ENCODE measurements around the gene ZFPM1. TPM values are rescaled to one million over a fixed set of nuclear protein-coding genes. Genes with fewer than 3 reads are reported as not detected.
"Not testable (repeated sequence)": the region's sequence is repeated elsewhere in the genome, so short reads cannot be mapped to it uniquely, and the experiment has no call there.

The ZFPM1 gene
- total RNA-seq, 1 donor from 2014 or later = 6.8 TPM

DNA sequence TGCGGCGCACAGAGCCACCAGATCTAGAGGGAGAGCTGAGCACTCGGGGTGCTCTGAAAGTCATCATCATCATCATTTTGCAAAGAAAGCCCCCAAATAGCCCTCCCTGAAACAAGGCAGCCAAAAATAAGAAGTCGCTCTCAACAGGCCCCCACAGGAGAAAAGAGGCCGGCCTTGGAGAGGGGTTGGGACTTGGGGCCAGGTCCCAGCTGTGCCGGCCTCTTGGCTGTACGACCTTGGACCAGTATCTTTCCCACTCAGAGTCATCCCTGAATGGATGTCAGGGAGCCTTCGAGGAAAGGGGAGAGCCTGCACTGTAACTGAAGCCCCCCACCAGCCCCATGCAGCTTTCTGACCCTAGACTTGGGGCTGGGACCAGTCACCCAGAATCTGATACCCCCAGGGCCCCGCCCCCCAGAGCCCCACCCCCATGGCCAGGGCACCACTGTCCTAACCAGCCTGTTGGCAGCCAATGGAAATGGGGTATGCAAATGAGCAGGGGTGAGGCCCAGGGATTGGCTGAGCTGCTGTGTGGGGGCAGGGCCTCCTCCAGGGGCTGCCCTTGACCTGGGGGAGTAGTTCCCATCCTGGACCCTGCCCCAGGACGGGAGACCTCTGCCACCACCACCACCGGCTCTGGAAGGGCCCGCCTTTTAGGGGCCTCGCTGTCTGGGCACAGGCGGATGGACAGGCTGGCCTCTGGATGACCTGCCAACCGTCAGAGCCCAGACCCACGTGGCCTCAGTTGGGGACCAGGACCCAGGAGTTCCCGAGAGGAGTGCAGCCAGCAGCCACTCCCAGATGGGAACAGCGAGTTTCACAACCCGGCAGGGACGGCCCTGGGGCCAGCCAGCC lies 15.4 kb downstream of the ZFPM1 start:
- Mint-ChIP-seq H3K4me3 (ENCODE audit: unreplicated experiment) (no peak overlapping the region), H3K27me3 (ENCODE audit: unreplicated experiment) (no peaks in the 10 kb centered on the region)
- DNase-seq (ENCODE audit: low spot score) = peak; percentile 45

DNA sequence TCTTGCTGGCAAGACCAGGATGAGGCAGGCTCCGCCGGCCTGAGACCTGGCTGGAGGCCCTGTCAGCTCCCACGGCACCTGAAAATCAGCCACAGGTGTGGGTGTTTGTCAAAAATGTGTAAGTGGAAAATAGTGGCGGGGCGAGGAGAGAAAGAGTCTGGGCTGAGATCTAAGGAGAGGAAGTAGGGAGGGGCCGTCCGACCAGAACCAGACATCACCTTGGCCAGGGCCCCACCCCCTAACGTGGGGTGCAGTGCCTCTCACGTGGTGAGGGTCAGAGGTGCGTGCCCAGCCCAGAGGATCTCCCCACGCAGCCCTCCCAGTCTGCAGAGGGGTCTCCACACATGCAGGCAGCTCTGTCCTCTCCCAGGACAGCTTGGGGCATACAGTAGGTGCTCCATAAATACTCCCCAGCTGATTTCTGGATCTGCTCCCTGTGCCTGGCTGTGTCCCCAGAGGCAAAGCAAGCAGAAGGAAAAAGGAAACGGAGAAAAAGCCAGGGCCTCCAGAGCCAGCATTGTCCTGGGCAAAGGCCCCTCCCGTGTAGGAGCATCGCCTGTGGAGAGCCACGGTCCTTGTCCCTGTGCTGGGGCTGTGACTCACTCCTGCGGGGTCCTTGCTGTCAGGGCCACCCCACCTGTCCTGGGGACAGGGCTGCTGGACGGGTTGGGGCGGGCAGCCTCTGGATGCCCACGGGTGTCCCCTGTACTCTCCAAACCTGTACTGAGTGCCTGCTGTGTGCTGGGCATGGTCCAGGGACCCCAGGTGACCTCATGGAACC lies 16.7 kb downstream of the ZFPM1 start:
- H3K4me3 Mint-ChIP-seq (ENCODE audit: unreplicated experiment) = no peak overlapping the region
- TF ChIP-seq, protein P1, sequence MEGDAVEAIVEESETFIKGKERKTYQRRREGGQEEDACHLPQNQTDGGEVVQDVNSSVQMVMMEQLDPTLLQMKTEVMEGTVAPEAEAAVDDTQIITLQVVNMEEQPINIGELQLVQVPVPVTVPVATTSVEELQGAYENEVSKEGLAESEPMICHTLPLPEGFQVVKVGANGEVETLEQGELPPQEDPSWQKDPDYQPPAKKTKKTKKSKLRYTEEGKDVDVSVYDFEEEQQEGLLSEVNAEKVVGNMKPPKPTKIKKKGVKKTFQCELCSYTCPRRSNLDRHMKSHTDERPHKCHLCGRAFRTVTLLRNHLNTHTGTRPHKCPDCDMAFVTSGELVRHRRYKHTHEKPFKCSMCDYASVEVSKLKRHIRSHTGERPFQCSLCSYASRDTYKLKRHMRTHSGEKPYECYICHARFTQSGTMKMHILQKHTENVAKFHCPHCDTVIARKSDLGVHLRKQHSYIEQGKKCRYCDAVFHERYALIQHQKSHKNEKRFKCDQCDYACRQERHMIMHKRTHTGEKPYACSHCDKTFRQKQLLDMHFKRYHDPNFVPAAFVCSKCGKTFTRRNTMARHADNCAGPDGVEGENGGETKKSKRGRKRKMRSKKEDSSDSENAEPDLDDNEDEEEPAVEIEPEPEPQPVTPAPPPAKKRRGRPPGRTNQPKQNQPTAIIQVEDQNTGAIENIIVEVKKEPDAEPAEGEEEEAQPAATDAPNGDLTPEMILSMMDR (IDR thresholded peaks at IDR 0.05; ENCODE audit: unreplicated experiment) = no peak
- no peaks in the 10 kb centered on the region for H3K9me3 Mint-ChIP-seq (ENCODE audit: unreplicated experiment)
- no peaks in the 10 kb centered on the region for H3K27me3 Mint-ChIP-seq (ENCODE audit: unreplicated experiment)
- DNase-seq (ENCODE audit: low spot score) = no peak
- no peaks in the 10 kb centered on the region for H3K4me1 Mint-ChIP-seq (ENCODE audit: unreplicated experiment)
- H3K36me3 Mint-ChIP-seq (ENCODE audit: low read depth, unreplicated experiment) = no peaks in the 10 kb centered on the region
- H3K27ac Mint-ChIP-seq (ENCODE audit: unreplicated experiment) = no peak overlapping the region

More for the DNA sequence above, 15.4 kb downstream of the ZFPM1 start:
- no peaks in the 10 kb centered on the region for H3K9me3 Mint-ChIP-seq (ENCODE audit: unreplicated experiment)
- H3K4me1 Mint-ChIP-seq (ENCODE audit: unreplicated experiment) = no peaks in the 10 kb centered on the region
- H3K36me3 Mint-ChIP-seq (ENCODE audit: low read depth, unreplicated experiment) = no peaks in the 10 kb centered on the region
- TF ChIP-seq, protein P1 (IDR thresholded peaks at IDR 0.05; ENCODE audit: unreplicated experiment) = no peak
- no peak overlapping the region for H3K27ac Mint-ChIP-seq (ENCODE audit: unreplicated experiment)

DNA sequence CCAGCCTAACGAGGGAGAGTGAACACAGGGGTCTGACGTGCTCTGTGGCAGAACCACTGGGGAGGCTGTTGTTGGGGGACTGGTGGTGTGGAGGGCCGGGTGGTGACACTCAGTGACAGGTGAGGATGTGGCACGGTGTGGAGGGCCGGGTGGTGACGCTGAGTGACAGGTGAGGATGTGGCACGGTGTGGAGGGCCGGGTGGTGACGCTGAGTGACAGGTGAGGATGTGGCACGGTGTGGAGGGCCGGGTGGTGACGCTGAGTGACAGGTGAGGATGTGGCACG lies 17.3 kb downstream of the ZFPM1 start:
- not testable (repeated sequence) for DNase-seq (ENCODE audit: low spot score); H3K36me3 Mint-ChIP-seq (ENCODE audit: low read depth, unreplicated experiment); H3K27ac Mint-ChIP-seq (ENCODE audit: unreplicated experiment)

DNA sequence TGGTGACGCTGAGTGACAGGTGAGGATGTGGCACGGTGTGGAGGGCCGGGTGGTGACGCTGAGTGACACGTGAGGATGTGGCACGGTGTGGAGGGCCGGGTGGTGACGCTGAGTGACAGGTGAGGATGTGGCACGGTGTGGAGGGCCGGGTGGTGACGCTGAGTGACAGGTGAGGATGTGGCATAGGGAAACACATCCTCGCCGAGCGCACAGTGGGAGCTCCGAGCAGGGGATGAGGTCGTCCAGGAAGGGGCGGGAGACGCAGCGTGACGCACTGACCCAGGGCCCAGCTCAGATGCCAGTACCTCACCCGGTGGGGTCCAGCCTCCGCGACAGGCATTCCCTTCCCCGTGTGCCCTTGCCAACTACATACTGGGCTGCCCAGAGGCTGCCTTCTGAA lies 17.6 kb downstream of the ZFPM1 start:
- H3K4me1 Mint-ChIP-seq (ENCODE audit: unreplicated experiment); H3K27me3 Mint-ChIP-seq (ENCODE audit: unreplicated experiment); H3K4me3 Mint-ChIP-seq (ENCODE audit: unreplicated experiment): not testable (repeated sequence)

More for the DNA sequence above, 17.3 kb downstream of the ZFPM1 start:
- H3K4me1 Mint-ChIP-seq (ENCODE audit: unreplicated experiment); H3K27me3 Mint-ChIP-seq (ENCODE audit: unreplicated experiment); H3K9me3 Mint-ChIP-seq (ENCODE audit: unreplicated experiment); H3K4me3 Mint-ChIP-seq (ENCODE audit: unreplicated experiment): not testable (repeated sequence)

DNA sequence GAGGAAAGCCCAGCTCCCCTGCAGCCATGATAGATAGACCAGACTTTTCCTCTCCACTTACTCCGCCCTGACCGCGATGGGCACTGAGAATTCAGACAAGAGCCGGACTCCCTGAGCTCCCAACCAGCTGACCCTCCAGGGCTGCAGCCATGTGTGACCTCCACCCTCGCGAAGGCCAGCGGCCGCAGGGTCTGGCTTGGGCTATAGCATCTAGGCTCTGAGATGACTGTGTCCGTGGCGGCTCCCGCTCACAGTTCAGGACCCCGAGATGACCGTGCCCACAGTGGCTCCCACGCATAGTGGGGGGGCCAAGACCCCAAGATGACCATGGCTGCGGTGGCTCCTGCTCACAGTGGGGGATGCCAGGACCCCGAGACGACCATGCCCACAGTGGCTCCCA lies 18.0 kb downstream of the ZFPM1 start:
- Mint-ChIP-seq H3K36me3 (ENCODE audit: low read depth, unreplicated experiment) (no peaks in the 10 kb centered on the region), H3K27ac (ENCODE audit: unreplicated experiment) (no peak overlapping the region), H3K4me3 (ENCODE audit: unreplicated experiment) (no peak overlapping the region), H3K4me1 (ENCODE audit: unreplicated experiment) (no peaks in the 10 kb centered on the region), H3K9me3 (ENCODE audit: unreplicated experiment) (no peaks in the 10 kb centered on the region), H3K27me3 (ENCODE audit: unreplicated experiment) (no peaks in the 10 kb centered on the region)
- TF ChIP-seq, protein P1 (IDR thresholded peaks at IDR 0.05; ENCODE audit: unreplicated experiment) = no peak
- DNase-seq (ENCODE audit: low spot score) = no peak

More for the DNA sequence above, 17.6 kb downstream of the ZFPM1 start:
- not testable (repeated sequence) for H3K27ac Mint-ChIP-seq (ENCODE audit: unreplicated experiment); H3K36me3 Mint-ChIP-seq (ENCODE audit: low read depth, unreplicated experiment); DNase-seq (ENCODE audit: low spot score); H3K9me3 Mint-ChIP-seq (ENCODE audit: unreplicated experiment)

DNA sequence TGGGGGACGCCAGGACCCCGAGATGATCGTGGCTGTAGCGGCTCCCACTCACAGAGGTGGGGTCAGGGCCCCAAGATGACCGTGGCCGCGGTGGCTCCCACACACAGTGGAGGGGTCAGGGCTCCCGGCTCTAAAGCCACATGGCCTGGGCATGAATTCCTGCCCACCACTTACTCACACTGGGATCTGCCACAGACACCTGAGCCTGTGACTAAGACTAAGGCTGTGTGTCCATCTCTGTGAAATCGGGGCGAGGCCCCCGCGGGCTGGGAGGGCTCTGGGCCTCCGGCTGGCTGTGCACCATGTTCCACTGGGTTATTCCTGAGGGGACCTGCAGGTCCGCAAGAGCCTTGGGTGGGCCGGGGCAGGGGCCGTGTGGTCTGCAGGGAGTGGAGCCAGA lies 18.5 kb downstream of the ZFPM1 start:
- Mint-ChIP-seq H3K9me3 (ENCODE audit: unreplicated experiment) (no peaks in the 10 kb centered on the region), H3K4me3 (ENCODE audit: unreplicated experiment) (no peak overlapping the region), H3K27ac (ENCODE audit: unreplicated experiment) (no peak overlapping the region), H3K4me1 (ENCODE audit: unreplicated experiment) (no peaks in the 10 kb centered on the region), H3K27me3 (ENCODE audit: unreplicated experiment) (no peaks in the 10 kb centered on the region), H3K36me3 (ENCODE audit: low read depth, unreplicated experiment) (no peaks in the 10 kb centered on the region)
- TF ChIP-seq, protein P1 (IDR thresholded peaks at IDR 0.05; ENCODE audit: unreplicated experiment) = no peak
- no peak for DNase-seq (ENCODE audit: low spot score)
